Cardiac fibroblast (primary cell): ENCODE measurements around the gene TBC1D1.

Experiments used
- DNase-seq, 2 donors: peaks; one replicate each; pipeline versions ENCODE4 v3.0.0 to v3.0.0-alpha.2; 2010; ENCODE audit warnings: low read depth in 2 of 2
- H3K4me3 ChIP-seq, 2 donors: replicated peaks in 1 of 2; 1 replicate in 1 of 2; 2 replicates in 1 of 2; pipeline ENCODE4 v1.5.1; 2011; ENCODE audit warnings: low read depth in 2 of 2, low read length in 2 of 2, mild to moderate bottlenecking in 2 of 2, moderate library complexity in 1 of 2
- TF ChIP-seq, protein P1 (sequence below): IDR thresholded peaks from one replicate; pipeline ENCODE4 v1.5.1; 2011; ENCODE audit warnings: low read depth, mild to moderate bottlenecking, low read length, inconsistent platforms

Gene TBC1D1

DNA sequence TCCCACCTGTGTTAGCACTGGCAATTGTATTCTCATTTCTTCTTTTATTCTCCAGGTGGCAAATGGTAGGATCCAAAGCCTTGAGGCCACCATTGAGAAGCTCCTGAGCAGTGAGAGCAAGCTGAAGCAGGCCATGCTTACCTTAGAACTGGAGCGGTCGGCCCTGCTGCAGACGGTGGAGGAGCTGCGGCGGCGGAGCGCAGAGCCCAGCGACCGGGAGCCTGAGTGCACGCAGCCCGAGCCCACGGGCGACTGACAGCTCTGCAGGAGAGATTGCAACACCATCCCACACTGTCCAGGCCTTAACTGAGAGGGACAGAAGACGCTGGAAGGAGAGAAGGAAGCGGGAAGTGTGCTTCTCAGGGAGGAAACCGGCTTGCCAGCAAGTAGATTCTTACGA, 246.2 kb downstream of the TBC1D1 start:
- H3K4me3 ChIP-seq, result no peak overlapping the region
- TF ChIP-seq, protein P1, sequence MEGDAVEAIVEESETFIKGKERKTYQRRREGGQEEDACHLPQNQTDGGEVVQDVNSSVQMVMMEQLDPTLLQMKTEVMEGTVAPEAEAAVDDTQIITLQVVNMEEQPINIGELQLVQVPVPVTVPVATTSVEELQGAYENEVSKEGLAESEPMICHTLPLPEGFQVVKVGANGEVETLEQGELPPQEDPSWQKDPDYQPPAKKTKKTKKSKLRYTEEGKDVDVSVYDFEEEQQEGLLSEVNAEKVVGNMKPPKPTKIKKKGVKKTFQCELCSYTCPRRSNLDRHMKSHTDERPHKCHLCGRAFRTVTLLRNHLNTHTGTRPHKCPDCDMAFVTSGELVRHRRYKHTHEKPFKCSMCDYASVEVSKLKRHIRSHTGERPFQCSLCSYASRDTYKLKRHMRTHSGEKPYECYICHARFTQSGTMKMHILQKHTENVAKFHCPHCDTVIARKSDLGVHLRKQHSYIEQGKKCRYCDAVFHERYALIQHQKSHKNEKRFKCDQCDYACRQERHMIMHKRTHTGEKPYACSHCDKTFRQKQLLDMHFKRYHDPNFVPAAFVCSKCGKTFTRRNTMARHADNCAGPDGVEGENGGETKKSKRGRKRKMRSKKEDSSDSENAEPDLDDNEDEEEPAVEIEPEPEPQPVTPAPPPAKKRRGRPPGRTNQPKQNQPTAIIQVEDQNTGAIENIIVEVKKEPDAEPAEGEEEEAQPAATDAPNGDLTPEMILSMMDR, result no peak
- no peak for DNase-seq

DNA sequence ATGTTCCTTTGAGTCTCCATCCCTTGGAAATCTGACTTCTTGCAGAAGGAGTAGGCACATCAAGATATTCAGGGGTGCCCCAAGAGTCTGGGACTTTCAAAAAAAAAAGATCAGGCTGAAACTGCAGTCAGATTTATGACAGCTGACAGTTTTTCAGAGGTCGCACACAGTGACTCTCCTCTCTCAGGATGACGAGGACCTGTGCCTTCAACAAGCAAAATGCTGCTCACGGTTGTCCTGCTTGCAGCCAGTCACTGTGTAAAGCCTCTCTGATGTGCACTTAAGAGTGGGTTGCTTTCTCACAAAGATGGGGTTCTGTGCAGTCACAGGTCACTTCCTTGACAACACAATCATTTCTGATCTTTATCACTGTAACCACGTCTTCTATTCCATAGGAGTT, 247.5 kb downstream of the TBC1D1 start:
- H3K4me3 ChIP-seq, result no peak overlapping the region
- TF ChIP-seq, protein P1, result no peak
- no peak for DNase-seq

DNA sequence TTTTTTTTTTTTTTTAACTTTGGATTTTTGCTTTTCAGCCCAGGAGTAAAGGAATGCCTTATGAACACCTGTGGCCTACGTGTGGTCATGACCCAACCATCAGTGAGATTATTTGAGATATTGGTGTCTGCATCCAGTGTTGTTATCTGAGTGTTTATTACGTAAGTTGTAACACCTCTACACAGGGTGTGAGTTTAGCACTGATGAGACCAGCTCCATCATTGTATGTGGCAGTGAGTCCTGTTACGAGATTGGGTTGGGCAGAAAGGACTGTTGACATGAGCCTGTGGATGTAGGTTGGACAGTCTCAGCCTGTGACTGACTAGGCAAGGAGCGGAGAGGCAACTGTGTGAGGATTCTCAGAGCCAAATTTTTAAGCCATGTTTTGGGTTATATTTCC, 248.3 kb downstream of the TBC1D1 start:
- TF ChIP-seq, protein P1, result no peak
- DNase-seq, result no peak
- no peak overlapping the region for H3K4me3 ChIP-seq

DNA sequence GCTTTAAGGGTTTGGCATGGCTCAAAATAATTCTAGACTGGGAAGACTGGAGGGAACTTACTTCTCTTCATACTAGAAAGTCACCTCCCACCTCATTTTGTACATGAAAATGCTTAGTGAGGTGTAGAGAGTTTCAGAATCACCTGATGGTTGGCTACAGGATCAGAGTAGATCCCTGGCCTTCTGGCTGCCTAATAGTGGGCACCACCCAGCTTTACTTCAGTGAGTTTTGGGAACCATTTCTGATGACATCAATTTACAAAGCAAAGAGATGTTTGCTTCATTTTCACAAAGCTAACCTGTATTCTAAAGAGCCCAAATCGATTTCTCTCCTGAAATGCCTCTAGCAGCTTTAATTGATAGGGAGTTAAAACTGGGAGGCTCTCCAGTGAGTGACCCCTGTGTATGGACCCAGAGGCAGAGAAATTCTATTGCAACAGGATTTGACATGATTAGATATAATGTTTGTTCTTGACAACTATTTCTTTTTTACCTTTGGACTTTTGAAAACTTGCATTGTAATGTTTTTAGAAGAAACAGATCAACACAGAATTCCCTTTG, 249.8 kb downstream of the TBC1D1 start:
- TF ChIP-seq, protein P1, result no peak
- no peak overlapping the region for H3K4me3 ChIP-seq
- no peak for DNase-seq

DNA sequence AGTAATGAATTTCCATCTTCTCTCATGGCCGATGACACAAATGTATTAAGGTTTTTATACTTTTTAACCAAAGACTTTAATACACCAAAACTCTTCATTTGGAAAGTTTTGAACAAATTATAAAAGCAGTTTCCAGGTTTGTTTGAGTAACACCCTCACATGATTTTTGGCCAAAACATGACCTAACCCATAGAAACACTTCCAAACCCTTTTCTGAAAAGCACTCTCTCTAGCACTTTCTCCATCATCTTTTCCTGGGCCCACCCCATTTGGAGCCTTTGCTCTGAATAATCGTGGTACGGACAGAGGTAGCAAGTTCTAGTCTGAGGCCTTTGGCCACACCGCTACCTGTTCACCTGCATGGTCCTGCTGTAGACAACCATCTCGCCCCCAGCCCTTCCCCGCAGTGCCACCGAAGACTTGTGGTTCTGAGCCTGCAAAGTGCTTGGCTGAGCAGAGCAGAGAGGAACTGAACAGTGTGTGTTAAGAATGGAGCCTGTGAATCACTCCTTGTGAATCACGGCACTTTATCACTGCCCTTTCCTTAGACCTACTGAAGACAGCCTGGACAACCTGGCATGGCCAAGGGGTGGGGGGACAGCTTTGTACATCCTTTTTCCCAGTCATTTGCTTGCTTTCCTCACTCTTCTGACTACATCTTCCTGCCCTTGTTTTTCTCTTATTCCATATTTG, 251.1 kb downstream of the TBC1D1 start:
- TF ChIP-seq, protein P1, result no peak
- peak; percentile 74 to 86 for DNase-seq
- H3K4me3 ChIP-seq, result no peak overlapping the region

DNA sequence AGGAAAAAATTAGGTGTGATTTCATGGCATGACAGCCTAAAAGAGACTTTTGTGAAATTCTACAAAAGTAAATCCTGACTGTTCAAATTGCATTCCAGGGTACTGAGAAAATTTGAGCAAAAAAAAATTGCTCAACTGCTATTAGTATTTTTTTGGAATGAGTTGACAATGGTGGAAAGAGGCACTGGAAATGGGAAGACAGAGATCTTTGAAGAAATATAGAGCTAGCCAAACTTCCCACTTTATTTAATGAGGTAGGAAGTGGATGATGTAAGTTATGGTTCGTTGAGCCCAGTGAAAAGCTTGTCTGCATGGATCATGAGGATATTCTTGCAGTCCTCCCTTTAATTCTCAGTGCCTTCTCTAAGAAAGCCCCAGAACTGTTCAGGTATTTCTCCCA, 253.1 kb downstream of the TBC1D1 start:
- DNase-seq, result peak in 1 of 2 donors; percentile 32
- H3K4me3 ChIP-seq, result no peak overlapping the region
- TF ChIP-seq, protein P1, result no peak
